HG03045 (cell line): ENCODE measurements around the gene ST3GAL3.

Experiments used
- ATAC-seq: cut with Tn5 transposase; IDR thresholded peaks from one replicate; pipeline ENCODE4 v1.9.1; 2021; ENCODE audit warnings: mild to moderate bottlenecking, moderate library complexity; ENCODE audit not compliant: unreplicated experiment

Gene ST3GAL3

DNA sequence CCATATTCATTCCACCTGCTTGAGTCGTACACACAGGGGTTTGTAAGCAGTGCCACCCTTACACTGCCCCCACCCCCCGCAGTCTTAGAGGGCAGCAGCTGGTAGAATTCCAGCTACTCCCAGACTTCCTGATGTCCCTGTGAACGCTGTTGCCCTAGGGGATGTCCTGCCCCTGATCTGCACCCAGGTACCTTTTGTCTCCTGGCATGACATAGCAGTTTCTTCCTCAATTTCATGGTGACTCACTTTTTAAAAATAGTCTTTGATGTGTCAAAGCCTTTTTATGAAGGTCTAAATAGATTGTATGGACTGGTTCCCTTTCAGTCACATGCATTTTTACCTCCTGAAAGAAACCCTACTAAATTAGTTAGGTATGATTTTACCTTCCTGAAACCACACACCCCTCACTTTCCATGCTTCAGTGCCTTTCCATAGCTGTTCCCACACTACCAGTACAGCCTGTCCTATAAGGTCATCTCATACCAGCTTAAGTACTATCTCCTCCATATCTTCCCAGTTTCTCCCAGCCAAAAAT, 76.4 kb downstream of the ST3GAL3 start:
- ATAC-seq: no peak

DNA sequence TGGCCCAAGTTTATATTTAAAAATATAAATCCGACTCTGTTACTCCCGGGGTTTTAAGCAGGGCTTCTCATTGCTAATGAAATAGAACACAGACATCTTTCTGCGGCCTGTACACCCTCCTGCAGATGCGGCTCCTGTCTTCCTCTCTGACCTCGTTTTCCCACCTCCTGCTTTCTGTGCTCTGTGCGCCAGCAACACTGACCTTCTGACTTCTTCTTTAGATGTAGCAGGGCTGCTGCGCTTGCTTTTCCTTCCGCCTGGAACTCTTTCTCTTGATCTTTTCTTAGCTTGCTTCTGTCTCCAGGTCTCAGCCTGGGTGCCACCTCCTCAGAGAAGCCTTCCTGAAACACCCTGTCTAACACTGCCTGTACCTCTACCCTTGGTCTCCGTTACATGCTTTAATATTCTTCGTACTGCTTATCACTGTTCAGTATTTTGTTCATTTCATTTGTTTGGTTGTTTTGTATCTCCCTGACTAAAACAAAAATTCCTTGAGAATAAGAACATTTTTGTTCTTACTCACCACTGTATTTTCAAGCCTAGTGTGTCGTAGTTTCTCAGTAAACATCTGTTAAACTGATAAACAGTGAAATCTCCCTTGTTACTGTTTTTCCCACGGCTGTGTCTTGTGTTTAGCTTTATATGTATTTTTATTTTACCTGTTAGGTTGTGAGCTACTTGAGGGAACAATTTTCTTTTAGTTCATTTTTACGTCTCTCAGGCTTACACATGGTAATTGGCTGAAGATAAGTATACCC, 79.0 kb downstream of the ST3GAL3 start:
- no peak for ATAC-seq

DNA sequence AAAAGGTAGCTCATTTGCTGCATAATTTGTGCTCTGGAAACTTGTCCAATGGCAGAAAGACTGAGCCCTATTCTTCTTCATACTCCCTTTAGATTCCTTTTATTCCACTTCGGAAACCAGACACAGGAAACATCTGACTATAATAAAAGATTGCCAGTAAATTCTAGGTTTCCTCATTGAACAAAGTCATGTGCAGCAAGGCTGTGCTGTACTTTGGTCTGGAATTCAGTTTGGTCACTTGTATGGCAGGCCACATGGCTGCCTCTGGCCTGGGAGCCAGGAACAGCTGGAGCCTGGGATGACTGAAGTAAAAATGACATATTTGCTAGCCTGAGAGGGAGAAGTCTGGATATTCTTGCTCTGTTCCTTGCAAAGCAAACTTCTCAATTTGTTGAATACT, 79.6 kb downstream of the ST3GAL3 start:
- no peak for ATAC-seq

DNA sequence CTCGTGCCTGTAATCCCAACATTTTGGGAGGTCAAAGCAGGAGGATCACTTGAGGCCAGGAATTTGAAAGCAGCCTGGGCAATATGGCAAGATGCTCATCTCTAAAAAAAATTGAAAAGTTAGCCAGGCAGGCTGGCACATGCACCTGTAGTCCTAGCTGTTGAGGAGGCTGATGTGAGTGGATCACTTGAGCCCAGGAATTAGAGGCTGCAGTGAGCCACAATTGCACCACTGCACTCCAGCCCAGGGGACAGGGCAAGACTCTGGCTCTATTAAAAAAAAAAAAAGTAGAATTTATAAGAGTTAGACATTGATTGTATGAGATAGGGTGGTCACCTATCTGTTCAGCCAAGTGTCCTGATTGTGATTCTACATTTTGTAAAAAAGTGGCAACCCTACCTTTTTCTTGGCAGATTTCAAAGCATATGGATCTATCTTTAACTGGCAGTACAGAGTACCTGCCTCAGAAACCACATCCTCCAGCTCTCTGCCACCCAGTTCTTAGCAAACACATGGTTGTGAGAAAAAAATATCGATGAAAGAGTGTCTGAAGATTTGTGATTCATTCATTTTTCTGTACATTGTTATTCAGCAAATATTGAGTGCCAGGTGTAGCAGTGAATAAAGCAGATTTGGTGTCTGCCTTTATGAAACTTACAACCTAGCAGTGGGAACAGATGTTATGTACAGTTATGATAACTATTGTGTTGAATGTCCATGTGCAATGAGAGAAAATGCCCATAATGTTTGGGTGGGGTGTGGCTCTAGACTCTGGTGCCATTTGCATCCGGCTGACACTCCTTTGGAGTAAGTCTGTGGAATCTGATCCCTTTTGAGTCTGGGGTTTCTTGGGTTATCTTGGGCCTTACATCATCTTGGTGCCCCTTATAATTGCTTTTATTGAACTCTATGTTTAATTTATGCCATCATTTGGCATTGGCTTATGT, 82.5 kb downstream of the ST3GAL3 start:
- ATAC-seq: no peak

DNA sequence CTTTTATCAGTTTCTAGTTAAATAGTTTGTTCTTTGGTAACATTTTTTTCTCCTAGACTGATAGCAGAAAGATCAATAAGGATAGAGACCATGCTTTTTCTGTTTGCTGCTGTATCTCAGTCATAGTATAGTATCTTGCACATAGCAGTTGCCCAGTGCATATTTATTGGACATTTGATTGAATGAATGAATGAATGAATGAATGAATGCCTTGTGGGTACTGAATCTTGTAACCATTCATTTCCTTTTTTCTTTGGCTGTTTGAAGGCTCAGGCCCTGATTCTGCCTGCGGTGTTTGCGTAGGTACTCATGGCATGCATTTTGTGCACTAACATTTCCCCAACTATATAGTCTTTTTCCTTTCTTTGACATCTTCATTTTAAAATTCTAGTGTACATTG, 83.9 kb downstream of the ST3GAL3 start:
- ATAC-seq: no peak

DNA sequence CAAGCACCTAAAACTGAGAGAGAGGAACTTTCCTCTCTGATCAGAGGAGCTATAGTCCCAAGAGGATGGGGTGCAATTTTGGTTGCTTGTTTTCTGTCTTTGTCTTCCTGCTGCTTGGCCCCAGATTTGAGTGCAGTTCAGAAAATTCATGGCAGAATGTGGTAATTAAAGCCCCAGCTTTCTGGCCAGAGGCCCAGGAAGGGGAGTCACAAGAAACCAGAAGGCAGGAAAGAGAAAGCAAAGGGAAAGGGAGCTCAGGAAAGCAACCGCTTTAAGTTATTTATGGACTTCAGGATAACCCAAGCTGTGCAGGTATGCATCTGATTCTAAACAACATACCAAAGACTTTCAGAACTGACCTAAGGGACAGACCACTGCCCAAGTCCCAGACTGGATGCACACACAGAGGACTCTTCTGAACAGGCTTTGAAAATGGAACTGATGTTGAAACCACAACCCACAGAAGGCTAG, 88.8 kb downstream of the ST3GAL3 start:
- no peak for ATAC-seq

DNA sequence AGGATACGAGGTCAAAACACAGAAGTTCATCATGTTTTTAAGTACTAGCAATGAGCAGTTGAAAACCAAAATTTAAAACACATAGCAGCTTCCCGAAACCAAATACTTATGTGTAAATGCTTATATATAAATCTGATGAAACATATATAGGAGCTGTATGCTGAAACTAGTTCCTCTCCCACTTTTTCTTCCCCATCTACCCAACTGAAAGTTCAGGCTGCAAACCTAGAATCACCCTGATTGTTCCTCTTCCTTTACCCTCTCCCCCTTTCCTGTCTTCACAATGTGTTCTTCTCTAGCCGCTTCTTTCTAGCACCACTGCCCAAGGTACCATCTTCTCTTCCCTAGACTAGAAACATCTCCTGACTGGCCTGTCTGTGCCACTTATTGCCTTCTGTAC, 90.6 kb downstream of the ST3GAL3 start:
- no peak for ATAC-seq

DNA sequence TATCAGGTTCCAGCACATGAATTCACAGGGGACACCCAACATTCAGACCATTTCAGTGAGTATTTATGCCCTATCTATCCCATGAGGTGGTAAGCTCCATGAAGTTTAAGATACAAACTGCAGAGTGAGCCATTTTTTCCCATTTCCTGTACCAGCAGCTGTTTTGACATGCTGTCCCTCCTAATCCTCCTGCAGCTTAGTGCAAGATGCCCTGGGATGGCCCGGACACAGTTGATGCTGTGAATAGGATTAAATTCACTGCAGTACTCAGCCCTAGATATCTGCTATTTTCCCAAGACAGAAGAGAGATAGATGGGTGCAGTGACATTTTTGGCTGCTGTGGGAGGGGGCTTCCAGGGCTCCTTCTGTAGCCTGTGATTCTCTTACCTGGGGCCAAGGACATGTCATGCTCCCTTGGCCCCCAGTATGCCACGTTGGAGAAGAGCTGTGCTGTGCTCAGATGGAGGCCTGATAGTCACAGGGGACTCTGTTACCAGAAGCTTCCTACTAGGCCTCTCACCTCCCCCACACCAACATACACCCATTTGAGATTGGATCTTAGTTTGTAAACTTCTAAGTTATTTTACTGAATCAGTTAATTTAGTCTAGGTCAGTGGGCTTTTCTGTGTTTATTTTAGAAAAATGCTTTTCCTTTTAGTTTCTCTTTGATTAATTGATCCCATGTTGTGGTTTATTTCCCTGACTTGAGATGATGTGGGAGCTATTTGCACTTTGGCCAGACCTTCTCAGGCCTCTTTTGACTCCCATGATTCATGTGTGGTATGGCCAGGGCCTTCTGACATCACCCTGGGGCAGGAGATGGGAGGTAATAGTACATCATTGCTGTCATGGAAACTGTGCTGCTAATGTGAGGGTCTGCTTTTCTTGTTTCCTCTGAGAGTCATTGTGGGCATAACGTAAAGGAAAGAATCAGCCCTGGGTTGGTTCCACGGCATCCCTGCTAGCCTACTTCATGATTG, 92.6 kb downstream of the ST3GAL3 start:
- ATAC-seq: no peak

DNA sequence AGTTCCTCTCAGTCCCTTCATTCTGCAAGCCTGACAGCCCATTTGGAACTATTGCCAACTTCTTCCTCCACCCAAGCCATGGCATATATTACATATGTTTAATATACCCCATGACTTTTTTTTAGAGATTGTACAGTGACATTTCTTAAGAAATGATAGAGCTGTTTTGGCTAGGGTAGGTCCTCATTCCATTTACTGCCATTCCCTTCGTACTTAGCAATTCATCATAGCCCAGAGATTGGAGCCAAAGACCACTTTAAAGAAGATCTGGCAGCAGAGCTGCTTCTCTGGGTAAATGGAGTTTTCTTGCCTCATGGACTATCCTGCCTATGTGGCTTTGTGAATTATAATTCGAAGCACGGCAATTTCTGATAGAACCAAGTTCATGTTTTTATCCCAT, 93.4 kb downstream of the ST3GAL3 start:
- ATAC-seq: no peak

DNA sequence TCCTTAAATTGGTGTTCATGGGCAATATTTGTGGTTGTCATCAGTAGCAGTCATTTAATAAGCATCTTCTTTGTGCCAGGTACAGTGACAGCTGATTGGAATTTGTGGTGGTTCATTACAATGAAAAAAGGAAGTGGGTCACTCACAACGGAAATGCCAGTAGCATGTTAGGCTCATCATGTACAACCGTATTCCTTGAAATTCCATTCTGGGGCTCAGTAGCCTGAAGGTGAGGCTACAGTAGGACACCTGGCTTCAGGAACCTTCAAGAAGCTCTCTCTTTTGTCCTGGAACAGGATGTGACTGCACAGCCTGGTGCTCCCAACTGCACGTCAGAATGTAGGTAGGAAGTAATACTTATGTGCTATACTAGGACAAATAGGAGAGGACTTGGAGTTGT, 93.9 kb downstream of the ST3GAL3 start:
- no peak for ATAC-seq

DNA sequence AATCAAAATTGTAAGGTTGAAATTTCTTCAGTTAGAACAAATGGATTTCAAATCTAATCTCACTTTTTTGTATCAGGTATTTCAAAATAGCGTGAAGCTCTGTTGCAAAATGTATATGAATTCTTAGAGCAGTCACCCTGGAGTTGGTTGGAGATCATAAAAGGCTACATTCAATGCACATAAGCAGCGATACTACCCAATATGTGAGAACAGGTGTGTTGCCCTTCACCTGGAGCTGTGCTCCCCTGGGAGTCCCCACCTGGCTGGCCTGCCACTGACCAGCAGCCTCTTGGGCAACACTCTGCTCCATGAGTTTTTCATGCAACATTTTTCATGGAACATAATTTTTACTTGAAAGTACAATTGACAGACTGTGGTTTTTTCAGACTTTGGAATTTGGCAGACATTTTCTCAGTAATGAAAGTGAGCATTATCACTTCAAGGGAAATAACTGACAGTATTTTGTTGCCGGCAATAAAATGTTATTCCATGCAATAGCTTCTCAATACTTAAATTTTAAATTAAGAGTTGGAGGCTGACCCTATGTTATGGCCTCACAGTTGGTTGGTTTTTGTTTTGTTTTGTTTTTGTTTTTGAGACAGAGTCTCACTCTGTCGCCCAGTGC, 95.1 kb downstream of the ST3GAL3 start:
- ATAC-seq: no peak

DNA sequence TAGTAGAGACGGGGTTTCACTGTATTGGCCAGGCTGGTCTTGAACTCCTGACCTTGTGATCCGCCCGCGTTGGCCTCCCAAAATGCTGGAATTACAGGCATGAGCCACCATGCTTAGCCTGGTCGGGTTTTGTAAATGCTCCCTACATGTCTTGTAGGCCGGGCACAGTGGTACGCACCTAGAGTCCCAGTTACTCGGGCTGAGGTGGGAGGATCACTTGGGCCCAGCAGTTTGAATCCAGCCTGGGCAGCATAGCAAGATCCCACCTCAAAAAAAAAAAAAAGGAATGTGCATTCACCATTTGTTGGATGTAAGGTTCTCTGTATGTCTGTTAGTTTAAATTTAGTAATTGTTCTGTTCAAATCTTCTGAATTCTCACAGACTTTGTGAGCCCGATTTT, 95.8 kb downstream of the ST3GAL3 start:
- ATAC-seq: no peak

DNA sequence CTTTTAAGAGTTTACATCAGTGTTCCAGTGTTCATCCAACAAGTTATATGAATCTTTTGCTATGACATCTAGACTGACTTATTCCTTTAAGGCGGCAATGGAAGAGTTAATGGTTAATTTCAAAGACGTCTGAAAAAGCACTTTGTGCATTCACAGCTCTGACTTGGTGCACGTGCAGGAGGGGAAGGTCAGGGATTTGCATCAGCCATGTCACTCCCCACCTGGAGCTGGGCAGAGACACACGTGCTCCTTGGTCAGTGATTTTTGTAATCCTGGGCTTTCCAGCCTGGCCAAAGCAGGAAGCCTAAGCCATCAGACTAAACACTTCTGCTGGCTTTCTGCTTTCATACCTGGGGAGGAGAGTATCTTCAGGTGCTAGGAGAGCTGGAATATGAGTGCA, 96.3 kb downstream of the ST3GAL3 start:
- ATAC-seq: no peak

DNA sequence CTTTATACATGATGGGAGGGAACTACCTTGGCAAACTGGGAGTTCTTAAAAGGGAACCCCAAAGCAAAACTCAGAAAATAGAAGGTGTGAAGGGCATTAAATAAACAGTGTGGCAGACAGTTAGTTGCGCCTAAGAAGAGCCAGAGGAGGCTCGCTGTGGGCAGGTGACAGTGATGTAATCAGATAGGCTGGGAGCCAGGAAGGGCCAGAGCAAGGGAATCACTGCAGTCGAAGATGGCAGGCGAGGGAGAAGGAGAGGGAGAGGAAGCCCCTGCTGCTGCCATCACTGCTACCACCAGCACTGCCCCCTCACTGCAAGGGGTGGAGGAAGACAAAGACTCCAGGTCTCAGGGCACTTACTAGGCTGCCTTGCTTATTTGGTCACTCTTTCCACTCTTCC, 97.2 kb downstream of the ST3GAL3 start:
- no peak for ATAC-seq

DNA sequence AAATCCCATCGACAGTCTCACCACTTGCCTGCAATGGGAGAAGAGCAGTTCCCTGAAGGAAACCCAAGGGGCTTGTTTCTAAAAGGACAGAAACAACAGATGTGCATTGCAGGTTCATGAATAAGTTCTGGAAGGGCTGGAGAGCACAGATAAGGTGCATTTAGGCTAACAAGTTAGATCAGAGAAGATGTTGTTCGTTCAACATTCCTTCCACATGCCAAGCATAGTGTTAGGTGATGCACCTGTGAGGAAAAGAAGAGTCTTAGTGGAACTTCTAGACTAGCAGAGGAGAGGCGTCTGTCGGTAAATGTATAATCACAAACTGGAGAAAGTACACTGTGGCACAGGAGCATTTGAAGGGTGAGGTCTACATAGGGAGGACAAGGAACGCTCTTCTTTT, 98.0 kb downstream of the ST3GAL3 start:
- no peak for ATAC-seq

DNA sequence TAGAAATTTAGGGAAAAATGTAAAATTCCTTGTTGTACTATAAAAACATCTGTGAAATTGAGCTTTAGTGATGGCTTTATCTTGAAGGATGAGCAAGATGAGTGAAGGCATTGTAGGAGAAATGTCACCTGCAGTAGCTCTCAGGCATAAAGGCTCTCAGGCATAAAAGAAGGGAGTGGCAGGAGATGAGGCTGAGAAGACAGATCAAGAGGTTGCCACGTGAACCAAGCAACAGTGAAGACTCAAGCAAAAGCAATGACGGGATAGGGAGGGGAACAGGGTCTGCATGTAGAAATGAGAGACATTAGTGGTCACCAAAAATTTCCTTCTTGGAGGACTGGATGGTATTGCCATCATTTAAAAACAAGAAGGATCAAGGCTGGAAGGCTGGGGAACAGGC, 98.8 kb downstream of the ST3GAL3 start:
- ATAC-seq: no peak

DNA sequence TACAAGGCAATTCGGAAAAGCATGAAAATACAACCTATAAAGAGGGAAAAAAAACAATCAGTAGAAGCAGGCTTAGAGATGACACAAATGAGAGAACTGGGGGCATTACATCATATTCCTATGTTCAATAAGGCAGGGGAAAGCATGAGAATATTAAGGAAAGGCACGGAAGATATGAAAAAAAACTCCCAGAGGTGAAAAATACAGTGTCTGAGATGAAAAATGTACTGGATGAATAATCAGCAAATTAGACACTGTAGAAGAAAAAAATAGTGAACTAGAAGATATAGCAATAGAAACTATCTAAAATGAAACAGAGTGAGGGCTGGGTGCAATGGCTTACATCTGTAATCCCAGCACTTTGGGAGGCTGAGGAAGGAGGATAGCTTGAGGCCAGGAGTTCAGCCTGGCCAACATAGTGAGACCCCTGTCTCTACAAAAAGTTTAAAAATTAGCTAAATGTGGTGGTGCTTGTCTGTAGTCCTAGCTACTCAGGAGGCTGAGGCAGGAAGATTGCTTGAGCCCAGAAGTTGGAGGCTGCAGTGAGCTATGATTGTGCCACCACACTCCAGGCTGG, 101.8 kb downstream of the ST3GAL3 start:
- ATAC-seq: no peak

DNA sequence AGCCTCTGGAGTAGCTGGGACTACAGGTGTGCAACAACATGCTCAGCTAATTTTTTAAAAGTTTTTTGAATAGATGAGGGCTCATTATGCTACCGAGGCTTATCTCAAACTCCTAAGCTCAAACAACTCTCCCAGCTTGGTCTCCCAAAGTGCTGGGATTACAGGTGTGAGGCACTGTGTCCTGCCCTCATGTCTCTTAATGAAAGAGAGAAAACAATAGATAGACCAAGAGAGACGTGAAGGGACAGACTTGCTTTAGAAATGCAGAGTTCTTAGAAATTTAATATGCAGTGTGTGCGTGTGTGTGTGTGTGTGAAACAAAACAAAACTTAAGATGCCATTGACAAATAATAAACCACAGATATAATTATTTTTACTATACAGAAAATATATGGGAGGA, 105.2 kb downstream of the ST3GAL3 start:
- ATAC-seq: no peak

DNA sequence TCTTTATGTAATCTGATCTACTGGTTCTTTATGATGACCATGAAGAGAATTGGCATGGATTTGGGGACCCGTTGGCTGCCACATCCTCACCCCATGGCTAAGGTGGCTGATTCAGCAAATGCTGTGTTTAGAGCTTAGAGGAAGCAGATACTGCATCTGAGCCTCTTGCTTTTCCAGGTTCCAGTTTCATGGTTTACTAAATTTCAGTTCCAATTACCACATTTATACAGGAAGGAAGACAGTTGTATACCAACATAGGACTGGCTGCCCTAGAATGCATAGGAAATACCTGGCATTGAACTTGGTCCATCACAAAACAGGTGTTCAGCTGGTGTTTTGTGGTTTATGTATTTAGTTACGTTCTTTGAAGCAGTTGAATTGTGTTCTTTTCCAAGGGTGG, 107.1 kb downstream of the ST3GAL3 start:
- ATAC-seq: no peak
